GM18520 (cell line): ENCODE measurements around the gene ANTXR1.

Experiments
- ATAC-seq: cut with Tn5 transposase; IDR thresholded peaks from one replicate; pipeline ENCODE4 v1.9.1; 2021; ENCODE audit not compliant: unreplicated experiment

Gene ANTXR1

GRCh38 chr2:69177063-69177771 lies 164.2 kb downstream of the ANTXR1 start:
- ATAC-seq = no peak

DNA sequence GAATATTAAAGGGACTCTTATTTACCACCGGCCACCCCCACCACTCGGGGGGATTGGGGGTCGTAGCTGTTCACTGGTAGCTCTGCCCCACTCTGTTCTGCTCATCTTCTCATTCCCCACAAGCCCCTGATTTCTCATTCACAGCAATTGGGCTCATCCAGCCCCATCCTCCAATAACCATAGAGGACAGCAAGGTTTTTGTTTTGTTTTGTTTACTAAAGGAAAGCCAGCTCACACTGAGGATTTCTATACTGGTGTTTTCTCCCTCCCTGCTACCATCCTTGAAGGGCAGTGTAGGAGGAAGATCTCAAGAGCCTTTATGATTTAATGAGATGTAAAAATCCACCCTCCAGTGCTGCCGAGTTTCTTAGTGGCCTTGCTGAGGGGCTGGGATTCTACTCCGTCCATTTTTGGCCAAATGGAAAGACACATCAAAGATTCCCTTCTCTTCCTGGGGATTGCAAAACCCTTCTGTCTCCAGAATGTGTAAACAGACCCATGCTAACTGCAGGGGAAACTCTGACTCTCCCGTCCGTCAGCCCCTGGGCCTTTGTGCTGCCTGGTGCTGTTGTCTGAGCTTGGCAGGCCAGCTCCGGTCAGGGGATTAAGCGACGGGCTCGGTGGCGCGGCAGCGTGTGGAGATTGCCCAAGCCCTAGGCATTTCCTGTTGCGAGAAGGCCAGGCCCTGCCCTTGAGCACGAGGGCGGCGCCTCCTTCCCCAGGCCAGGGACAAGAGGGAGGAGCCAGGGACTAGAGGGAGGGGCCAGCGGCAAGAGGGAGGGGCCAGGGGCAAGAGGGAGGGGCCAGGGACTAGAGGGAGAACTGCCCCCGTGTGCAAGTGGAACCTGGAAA lies 165.0 kb downstream of the ANTXR1 start:
- no peak for ATAC-seq

GRCh38 chr2:69178756-69179155 lies 165.8 kb downstream of the ANTXR1 start:
- ATAC-seq = no peak

DNA sequence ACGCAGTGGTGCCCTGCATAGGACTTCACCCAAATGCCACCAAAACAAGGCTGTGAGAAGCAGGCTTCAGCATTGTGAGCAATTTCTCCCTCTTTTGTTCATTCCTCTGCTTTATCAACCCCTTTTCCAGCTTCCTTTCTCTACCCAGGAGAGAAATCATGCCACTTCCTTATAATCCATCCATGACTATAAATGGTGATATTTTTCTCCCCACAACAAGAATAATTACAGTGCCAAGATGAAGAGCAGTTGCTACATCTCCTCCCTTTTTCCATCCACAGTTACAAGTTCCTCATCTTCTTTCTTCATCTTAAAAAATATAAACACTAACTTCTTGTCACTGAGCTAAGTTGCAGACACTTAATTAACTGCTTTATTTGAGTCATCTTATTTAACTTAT lies 167.2 kb downstream of the ANTXR1 start:
- ATAC-seq = no peak

DNA sequence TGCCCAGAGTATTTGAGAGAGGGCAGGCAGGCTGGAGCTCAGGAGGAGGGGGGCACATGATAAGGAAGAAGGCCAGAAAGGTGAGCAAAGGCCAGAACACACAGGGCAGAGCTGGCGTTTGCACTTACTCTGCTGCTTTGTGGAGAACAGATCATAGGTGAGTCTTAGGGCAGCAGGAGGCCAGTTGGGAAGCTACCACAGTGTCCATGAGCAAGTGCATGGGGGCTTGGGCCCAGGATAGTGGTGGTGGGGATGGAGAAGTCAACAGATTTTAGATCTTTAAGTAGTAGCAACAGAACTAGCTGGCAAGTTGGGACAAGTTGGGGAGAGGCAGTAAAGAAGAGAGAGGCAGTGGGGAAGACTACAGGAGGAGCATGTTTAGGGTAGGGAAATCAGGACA lies 168.0 kb downstream of the ANTXR1 start:
- no peak for ATAC-seq

DNA sequence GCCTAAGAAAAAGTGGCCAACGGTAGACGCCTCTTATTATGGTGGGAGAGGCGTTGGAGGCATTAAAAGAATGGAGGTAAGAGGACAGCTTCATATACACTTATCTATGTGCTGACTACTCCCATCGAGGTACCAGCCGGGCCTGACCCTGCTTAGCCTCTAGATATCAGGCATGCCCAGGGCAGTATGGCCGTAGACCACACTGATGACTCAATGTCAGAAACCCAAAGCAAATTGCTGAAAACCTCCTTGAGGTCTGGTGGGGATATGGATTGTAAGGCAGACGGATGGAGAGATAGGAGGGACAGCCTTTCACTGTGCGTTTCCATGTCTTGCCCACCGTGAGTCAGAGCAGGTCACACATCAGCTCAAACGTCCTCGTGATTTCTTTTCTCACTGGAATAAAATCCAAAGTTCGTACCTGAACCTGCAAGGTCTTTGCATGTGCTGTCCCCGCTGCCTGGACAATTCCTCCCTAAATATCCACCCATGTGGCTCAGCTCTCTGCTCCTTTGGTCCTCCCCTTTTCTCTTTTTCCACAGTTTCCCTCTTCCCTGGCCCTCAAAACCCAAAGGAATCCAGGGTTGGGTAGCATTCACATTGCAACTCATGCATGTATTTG lies 168.9 kb downstream of the ANTXR1 start:
- no peak for ATAC-seq

GRCh38 chr2:69183659-69184058 lies 170.7 kb downstream of the ANTXR1 start:
- ATAC-seq = no peak

DNA sequence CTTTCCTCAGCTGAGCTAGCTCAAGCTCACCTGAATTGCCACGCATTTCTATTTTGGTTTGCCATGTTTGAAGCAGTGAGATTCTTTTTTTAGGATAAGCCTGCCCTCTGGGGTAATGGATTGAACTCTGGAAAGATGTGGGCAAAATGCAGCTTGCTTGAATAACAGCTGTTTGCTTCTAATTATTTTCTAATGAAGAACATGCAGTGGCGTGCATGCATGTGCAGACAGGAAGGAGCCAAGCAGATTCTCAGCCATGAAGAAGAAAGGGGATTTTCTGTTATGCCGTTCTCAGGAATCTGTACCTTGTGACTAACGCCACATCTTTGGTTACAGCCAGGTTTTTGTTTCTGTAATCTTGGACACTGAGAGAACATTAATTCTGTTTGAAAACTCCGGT lies 171.2 kb downstream of the ANTXR1 start:
- ATAC-seq = no peak

- no peak for ATAC-seq
Measured at GRCh38 chr2:69185807-69186206, 172.8 kb downstream of the ANTXR1 start.

DNA sequence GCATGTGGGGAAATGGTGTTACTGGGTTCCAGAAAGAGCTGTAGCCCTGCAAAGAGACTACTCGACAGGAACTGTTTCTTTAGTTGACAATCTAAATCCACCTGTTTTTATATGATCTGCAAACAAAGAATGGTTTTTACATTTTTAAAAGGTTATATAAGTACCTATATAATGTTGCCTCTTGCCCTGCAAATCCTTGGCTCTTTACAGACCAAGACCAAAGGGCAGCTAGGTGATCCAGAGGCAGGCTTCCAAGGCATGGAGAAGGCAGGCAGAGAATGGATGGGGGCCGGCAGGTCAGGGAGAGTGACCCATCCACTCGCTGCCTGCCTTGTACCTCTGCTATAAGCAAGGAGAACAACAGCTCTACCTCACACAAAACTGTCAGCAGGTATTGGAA lies 173.6 kb downstream of the ANTXR1 start:
- no peak for ATAC-seq

- no peak for ATAC-seq
Measured at GRCh38 chr2:69188182-69188900, 175.4 kb downstream of the ANTXR1 start.

GRCh38 chr2:69190743-69191404 lies 177.9 kb downstream of the ANTXR1 start:
- ATAC-seq = no peak

DNA sequence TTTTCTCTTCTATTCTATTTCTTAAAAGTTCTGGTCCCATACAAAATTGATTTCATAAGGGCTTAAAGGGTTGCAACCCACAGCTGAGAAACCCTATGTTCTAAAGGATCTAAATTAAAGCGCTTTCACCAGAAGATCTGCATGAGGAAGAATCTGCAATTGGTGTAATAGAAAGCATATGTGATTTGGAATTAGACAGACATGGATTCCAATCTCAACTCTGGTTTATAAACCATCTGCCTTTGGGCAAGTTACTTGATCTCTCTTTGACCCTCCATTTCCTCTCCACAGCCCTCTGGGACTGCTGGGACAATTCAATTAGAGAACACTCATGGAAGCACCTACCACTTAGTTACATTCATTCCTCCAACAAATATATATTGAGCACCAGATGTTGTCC lies 178.7 kb downstream of the ANTXR1 start:
- no peak for ATAC-seq

DNA sequence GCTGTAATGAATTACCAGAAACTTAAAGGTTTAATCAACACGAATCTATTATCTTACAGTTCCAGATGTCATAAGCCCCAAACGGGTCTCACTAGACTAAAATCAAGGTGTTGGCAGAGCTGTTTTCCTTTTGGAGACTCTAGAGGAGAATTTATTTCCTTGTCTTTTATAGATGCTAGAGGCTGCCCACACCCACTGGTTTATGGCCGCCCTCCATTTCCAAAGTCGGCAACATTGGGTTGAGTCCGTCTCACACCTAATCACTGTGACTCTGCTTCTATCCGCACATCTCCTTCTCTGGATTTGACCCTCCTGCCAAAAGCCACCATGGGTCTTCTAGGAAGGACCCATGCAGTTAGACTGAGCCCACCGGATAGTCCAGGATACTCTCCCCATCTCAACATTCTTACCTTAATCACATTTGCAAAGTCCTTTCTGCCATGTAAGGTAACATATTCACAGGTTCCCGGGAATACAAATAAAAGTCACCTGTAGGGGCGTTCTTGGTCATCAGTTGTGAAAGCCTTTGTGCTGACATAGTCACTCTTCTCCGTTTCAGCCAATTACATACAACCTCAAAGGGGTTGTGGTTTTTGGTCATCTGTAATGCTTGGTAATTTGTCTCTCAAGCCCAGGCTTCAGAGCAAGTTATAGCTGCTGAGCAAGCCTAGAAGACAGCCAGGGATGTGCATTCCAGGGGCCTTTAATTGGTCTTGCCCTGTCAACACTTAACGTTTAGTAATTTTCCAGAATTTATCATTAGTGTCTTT lies 179.4 kb downstream of the ANTXR1 start:
- ATAC-seq = no peak

DNA sequence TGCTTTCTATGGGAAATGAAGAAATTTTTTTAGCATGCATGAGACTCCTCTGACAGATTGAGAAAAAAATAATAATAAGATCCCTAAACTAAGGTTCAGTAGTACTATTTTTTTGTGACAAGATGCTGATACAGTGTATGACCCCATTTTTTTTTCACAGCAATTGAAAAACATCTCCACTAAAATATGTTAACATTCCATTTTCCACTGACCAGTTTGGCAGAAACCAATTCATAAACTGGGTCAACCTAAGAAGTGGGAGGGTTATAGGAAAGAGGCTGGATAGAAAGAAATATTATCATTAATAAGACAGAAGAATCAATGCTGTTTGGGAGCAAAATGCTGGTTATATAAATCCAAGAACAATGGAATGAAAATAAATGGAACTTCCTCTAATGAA lies 182.7 kb downstream of the ANTXR1 start:
- no peak for ATAC-seq

DNA sequence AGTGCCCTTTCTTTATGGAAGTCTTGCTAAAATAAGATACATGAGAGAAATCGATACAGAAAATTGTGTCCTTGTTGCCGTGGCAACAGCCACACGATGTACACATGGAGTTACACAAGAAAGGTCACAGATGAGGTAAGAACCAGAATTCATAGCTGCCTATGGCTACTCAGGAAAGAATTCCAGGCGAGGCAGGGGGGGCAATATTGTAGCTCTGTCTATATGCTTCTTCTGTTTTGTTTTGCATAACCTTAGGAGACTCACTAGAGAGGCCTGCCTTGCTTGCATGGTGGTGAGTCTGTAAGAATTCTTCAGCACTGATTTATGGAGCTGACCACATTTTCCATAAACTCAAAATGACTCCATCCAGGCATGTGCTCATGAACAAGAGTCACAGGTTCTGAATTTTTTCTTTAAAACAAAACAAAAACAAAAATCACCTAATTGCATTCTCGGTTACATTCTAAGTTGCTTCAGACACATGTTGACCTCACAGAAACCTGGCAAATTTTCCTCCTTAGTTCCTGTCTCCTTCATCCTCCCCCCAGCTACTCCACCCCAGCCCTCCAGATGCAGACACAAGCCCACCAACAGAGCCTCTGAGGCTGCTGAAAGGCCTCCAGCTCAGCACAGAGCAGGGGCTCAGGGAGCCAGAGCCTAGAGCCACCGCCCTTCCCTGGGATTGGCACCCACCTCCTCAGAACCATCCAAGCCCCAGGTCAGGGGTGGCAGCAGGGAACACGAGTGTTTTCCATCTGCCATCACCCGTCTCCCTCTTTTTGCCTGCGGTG lies 183.5 kb downstream of the ANTXR1 start:
- no peak for ATAC-seq

- no peak for ATAC-seq
Measured at GRCh38 chr2:69200107-69200520, 187.1 kb downstream of the ANTXR1 start.

DNA sequence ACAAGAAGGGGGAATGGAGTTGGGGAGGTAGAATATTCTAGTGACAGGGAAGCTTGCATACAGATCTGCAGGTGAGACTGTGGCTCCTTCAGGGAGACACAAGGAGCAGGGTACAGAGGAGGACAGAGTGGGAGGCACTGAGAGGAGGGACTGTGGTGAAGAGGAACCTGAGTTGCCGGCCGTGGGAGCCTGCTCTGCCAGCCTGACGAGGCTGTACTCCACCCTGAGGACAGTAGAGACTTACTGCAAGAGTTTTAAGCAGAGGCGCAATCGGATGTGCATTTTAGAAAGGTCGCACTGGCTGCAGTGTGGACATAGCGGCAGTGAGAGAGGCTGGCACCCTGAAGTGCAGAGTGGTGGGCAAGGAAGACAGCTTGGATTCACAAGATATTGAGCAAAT lies 188.3 kb downstream of the ANTXR1 start:
- no peak for ATAC-seq

GRCh38 chr2:69202327-69202726 lies 189.3 kb downstream of the ANTXR1 start:
- ATAC-seq = no peak
